Vagina (tissue), 2 donors: Measurements from ENCODE around the gene ASTN2. TPM values are rescaled to one million over a fixed set of nuclear protein-coding genes. Genes with fewer than 3 reads are reported as not detected.

ENCODE experiments used
- DNase-seq, 2 donors: peaks; one replicate each; pipeline ENCODE4 v3.0.0-alpha.2; 2017; ENCODE audit errors: extremely low spot score in 2 of 2
- H3K27ac ChIP-seq: fragments of 200-600 bp; sonication (generic); one replicate; pipeline ENCODE4 v1.5.1; 2019
- H3K27me3 ChIP-seq: fragments of 200-600 bp; sonication (generic); one replicate; pipeline ENCODE4 v1.5.1; 2019
- H3K36me3 ChIP-seq, 2 donors: fragments of 200-600 bp; sonication (generic); one replicate each; pipeline ENCODE4 v1.5.1; 2017 to 2019
- H3K4me1 ChIP-seq: fragments of 200-600 bp; sonication (generic); one replicate; pipeline ENCODE4 v1.5.1; 2019
- H3K4me3 ChIP-seq, 2 donors: fragments of 200-600 bp; sonication (generic); 1 replicate in 1 of 2; 2 replicates in 1 of 2; pipeline ENCODE4 v1.5.1; 2016 to 2019
- H3K9me3 ChIP-seq: fragments of 200-600 bp; sonication (generic); one replicate; pipeline ENCODE4 v1.5.1; 2019
- POLR2A ChIP-seq, 2 donors: fragments of 450-650 bp; IDR thresholded peaks; one replicate each; pipeline ENCODE4 v1.6.1; 2017; ENCODE audit warnings: antibody characterized with exemption in 2 of 2, mild to moderate bottlenecking in 2 of 2, moderate library complexity in 2 of 2
- POLR2AphosphoS5 ChIP-seq, 2 donors: sonication (generic); formaldehyde crosslinking; IDR thresholded peaks; one replicate each; pipeline ENCODE4 v1.9.0; 2017; ENCODE audit warnings: antibody characterized with exemption in 2 of 2, mild to moderate bottlenecking in 2 of 2, low read depth in 1 of 2; ENCODE audit not compliant: insufficient read depth in 1 of 2
- intact Hi-C: fragments of 100-400 bp; cut with DNase I; formaldehyde crosslinking; loops from one replicate; pipeline ENCODE4 v1.15.1; 2023
- total RNA-seq: library from RNA; depleted of rRNA; stranded (reverse); fragments of >200 nt; gene quantifications from one replicate; pipeline ENCODE4 v1.2.3, GENCODE V29; 2016
- TF ChIP-seq, protein P1 (sequence below), 3 experiments: fragments of 450-650 bp in 2 of 3; fragments of 200-600 bp in 1 of 3; sonication (generic) in 1 of 3; IDR thresholded peaks; one replicate each; pipeline ENCODE4 v1.5.1; 2017 to 2019; ENCODE audit warnings: antibody characterized with exemption in 3 of 3, mild to moderate bottlenecking in 2 of 3, moderate library complexity in 2 of 3

ASTN2 gene
- total RNA-seq, 1 donor from 2014 or later: 4.4 TPM

DNA sequence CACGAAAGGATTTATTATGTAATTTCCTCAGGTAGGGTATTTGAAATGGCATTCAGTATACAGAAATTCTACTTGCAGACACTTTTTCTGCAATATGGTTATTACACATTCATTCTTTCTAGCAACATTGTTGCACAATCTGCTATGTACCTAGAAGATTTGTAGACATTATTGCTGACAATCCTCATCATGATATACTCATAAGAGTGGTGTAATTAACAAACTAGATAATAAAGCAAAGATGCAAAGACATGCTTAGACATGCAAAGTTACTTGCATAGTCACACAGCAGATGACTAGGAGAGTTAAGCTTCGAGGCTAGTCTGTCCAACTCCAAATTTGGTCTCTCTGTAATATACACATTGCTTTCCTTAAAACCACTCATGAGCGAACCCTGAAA, 317.1 kb downstream of the ASTN2 start:
- no peaks in the 10 kb centered on the region for H3K27me3 ChIP-seq
- no peak overlapping the region for H3K27ac ChIP-seq
- no peaks in the 10 kb centered on the region for H3K9me3 ChIP-seq
- TF ChIP-seq, protein P1, sequence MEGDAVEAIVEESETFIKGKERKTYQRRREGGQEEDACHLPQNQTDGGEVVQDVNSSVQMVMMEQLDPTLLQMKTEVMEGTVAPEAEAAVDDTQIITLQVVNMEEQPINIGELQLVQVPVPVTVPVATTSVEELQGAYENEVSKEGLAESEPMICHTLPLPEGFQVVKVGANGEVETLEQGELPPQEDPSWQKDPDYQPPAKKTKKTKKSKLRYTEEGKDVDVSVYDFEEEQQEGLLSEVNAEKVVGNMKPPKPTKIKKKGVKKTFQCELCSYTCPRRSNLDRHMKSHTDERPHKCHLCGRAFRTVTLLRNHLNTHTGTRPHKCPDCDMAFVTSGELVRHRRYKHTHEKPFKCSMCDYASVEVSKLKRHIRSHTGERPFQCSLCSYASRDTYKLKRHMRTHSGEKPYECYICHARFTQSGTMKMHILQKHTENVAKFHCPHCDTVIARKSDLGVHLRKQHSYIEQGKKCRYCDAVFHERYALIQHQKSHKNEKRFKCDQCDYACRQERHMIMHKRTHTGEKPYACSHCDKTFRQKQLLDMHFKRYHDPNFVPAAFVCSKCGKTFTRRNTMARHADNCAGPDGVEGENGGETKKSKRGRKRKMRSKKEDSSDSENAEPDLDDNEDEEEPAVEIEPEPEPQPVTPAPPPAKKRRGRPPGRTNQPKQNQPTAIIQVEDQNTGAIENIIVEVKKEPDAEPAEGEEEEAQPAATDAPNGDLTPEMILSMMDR (IDR thresholded peaks at IDR 0.05): no peak
- peak in 1 of 2 donors; percentile 35 for TF ChIP-seq POLR2AphosphoS5 (IDR thresholded peaks at IDR 0.05; ENCODE audit: insufficient read depth in 1 of 2, low read depth in 1 of 2)
- TF ChIP-seq POLR2A (IDR thresholded peaks at IDR 0.05): no peak
- intact Hi-C loops: no loop called here
- peaks cover 7% of the 10 kb centered on the region for H3K4me1 ChIP-seq
- no peaks in the 10 kb centered on the region for H3K36me3 ChIP-seq
- H3K4me3 ChIP-seq: no peak overlapping the region
- no peak for DNase-seq

GRCh38 chr9:117096138-117096537, 318.7 kb downstream of the ASTN2 start:
- intact Hi-C loops: no loop called here
- no peak for DNase-seq
- H3K27ac ChIP-seq: no peak overlapping the region
- H3K4me1 ChIP-seq: peaks cover 7% of the 10 kb centered on the region
- TF ChIP-seq POLR2AphosphoS5 (IDR thresholded peaks at IDR 0.05; ENCODE audit: insufficient read depth in 1 of 2, low read depth in 1 of 2): no peak
- TF ChIP-seq, protein P1 (IDR thresholded peaks at IDR 0.05): no peak
- no peak for TF ChIP-seq POLR2A (IDR thresholded peaks at IDR 0.05)
- H3K27me3 ChIP-seq: no peaks in the 10 kb centered on the region
- no peaks in the 10 kb centered on the region for H3K9me3 ChIP-seq
- no peak overlapping the region for H3K4me3 ChIP-seq
- H3K36me3 ChIP-seq: no peaks in the 10 kb centered on the region

- no peak for DNase-seq
- H3K27ac ChIP-seq: no peak overlapping the region
- intact Hi-C loops: no loop called here
- no peak overlapping the region for H3K4me3 ChIP-seq
- H3K9me3 ChIP-seq: no peaks in the 10 kb centered on the region
- no peaks in the 10 kb centered on the region for H3K36me3 ChIP-seq
- peaks cover 7% of the 10 kb centered on the region for H3K4me1 ChIP-seq
- H3K27me3 ChIP-seq: no peaks in the 10 kb centered on the region
- TF ChIP-seq POLR2A (IDR thresholded peaks at IDR 0.05) (no peak), POLR2AphosphoS5 (IDR thresholded peaks at IDR 0.05; ENCODE audit: insufficient read depth in 1 of 2, low read depth in 1 of 2) (no peak)
- TF ChIP-seq, protein P1 (IDR thresholded peaks at IDR 0.05): no peak
Measured at GRCh38 chr9:117095081-117095480, 319.8 kb downstream of the ASTN2 start.

DNA sequence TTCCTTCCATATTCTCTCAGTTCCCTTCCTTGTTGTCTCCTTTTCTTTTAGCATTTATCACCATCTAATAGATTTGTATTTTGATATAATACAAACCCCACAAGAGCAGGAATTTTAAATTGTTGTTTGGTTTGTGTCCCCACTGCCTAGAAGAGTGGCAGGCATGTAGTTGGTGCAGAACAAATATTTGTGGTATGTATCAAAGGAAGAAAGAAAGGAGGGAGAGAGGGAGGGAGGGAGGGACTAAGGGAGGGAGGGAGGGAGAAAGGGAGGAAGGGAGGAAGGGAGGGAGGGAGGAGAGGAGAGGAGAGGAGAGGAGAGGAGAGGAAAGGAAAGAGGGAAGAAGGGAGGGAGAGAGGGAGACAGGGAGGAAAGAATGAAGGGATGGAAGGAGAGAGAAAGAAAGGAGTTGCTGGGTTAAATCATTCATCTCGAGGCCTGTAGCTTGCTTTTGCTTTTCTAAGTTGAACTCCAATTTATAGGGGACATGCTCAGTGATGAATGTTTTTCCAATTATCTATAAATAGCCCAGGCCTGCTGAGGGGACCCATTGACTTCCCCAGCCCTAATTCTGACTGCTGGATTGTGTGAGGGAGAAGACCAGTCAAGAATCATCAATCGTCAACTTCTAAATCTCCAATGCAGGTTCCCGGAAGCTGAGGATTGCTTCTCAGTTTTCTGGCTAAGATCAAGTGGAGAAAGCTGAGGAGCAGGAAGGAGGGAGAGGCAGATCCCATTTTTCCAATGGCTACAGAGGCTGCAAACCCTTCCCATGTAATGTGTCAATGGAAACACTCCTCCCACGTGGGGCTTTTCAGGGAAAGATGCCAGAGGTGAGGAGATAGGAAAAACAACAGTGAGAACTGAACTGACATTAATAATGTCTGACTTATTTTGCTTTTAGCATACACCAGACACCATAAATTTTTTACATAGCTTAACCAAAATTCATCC, 320.7 kb downstream of the ASTN2 start:
- Histone ChIP-seq H3K9me3 (no peaks in the 10 kb centered on the region), H3K27ac (no peak overlapping the region), H3K4me3 (no peak overlapping the region), H3K36me3 (no peaks in the 10 kb centered on the region), H3K4me1 (peaks cover 7% of the 10 kb centered on the region), H3K27me3 (no peaks in the 10 kb centered on the region)
- intact Hi-C loops: no loop called here
- TF ChIP-seq, protein P1 (IDR thresholded peaks at IDR 0.05): no peak
- TF ChIP-seq POLR2AphosphoS5 (IDR thresholded peaks at IDR 0.05; ENCODE audit: insufficient read depth in 1 of 2, low read depth in 1 of 2) (no peak), POLR2A (IDR thresholded peaks at IDR 0.05) (no peak)
- no peak for DNase-seq

GRCh38 chr9:117092582-117092981, 322.3 kb downstream of the ASTN2 start:
- no peak overlapping the region for H3K4me3 ChIP-seq
- H3K27me3 ChIP-seq: no peaks in the 10 kb centered on the region
- H3K36me3 ChIP-seq: no peaks in the 10 kb centered on the region
- peaks cover 7% of the 10 kb centered on the region for H3K4me1 ChIP-seq
- no peak overlapping the region for H3K27ac ChIP-seq
- intact Hi-C loops: no loop called here
- TF ChIP-seq POLR2AphosphoS5 (IDR thresholded peaks at IDR 0.05; ENCODE audit: insufficient read depth in 1 of 2, low read depth in 1 of 2) (no peak), POLR2A (IDR thresholded peaks at IDR 0.05) (no peak)
- TF ChIP-seq, protein P1 (IDR thresholded peaks at IDR 0.05): no peak
- no peak for DNase-seq
- no peaks in the 10 kb centered on the region for H3K9me3 ChIP-seq
